Stomach (tissue), 9 donors: ENCODE measurements around the gene STARD10. TPM values are rescaled to one million over a fixed set of nuclear protein-coding genes. Genes with fewer than 3 reads are reported as not detected.

Experiments used
- DNase-seq, 2 donors: peaks; one replicate each; pipeline versions ENCODE4 v3.0.0 to v3.0.0-alpha.2; 2013 to 2019
- H3K27ac ChIP-seq, 5 donors: fragments of 200-600 bp in 4 of 5; sonication (generic) in 4 of 5; one replicate each; pipeline ENCODE4 v1.5.1; 2013 to 2019; ENCODE audit warnings: mild to moderate bottlenecking in 1 of 5, moderate library complexity in 1 of 5
- H3K27me3 ChIP-seq, 3 donors: fragments of 200-600 bp; sonication (generic); one replicate each; pipeline ENCODE4 v1.5.1; 2017 to 2019; ENCODE audit warnings: mixed run types in 1 of 3
- H3K36me3 ChIP-seq, 4 donors: fragments of 200-600 bp; sonication (generic); 1 replicate in 3 of 4; 2 replicates in 1 of 4; pipeline ENCODE4 v1.5.1; 2016 to 2019
- H3K4me1 ChIP-seq, 4 donors: fragments of 200-600 bp; sonication (generic); one replicate each; pipeline ENCODE4 v1.5.1; 2016 to 2019
- H3K4me3 ChIP-seq, 4 donors: fragments of 200-600 bp; sonication (generic) in 3 of 4; one replicate each; pipeline ENCODE4 v1.5.1; 2016 to 2019; ENCODE audit warnings: mild to moderate bottlenecking in 1 of 4
- H3K9me3 ChIP-seq, 4 donors: fragments of 200-600 bp; sonication (generic); one replicate each; pipeline ENCODE4 v1.5.1; 2016 to 2019
- CTCF ChIP-seq, 7 experiments: fragments of 450-650 bp in 4 of 7; fragments of 200-600 bp in 3 of 7; sonication (generic) in 3 of 7; IDR thresholded peaks; one replicate each; pipeline ENCODE4 v1.5.1; 2016 to 2019; ENCODE audit warnings: antibody characterized with exemption in 7 of 7, control low read depth in 2 of 7, mild to moderate bottlenecking in 1 of 7
- EP300 ChIP-seq: sonication (generic); formaldehyde crosslinking; IDR thresholded peaks from one replicate; pipeline ENCODE4 v1.6.1; 2017; ENCODE audit warnings: antibody characterized with exemption
- POLR2A ChIP-seq, 4 donors: fragments of 450-650 bp; IDR thresholded peaks; one replicate each; pipeline ENCODE4 v1.6.1; 2016; ENCODE audit warnings: antibody characterized with exemption in 4 of 4, control low read depth in 2 of 4, mild to moderate bottlenecking in 1 of 4, moderate library complexity in 1 of 4
- POLR2AphosphoS5 ChIP-seq, 3 donors: sonication (generic); formaldehyde crosslinking; IDR thresholded peaks; one replicate each; pipeline ENCODE4 v1.6.1; 2016; ENCODE audit warnings: antibody characterized with exemption in 3 of 3
- WGBS, 5 donors: extraction: QIAGEN DNeasy Blood & Tissue Kit in 3 of 5; methylation state at CpG; one replicate each; pipeline versions ENCODE4 v1.1.5 to v1.1.7; 2013 to 2018; 5-methylcytosine and 5-hydroxymethylcytosine counted together
- intact Hi-C: fragments of 100-400 bp; cut with DNase I; formaldehyde crosslinking; loops from one replicate; pipeline ENCODE4 v1.15.1; 2023; ENCODE audit warnings: low total_unique reads
- polyA plus RNA-seq, 3 donors: library from polyadenylated mRNA; stranded (reverse); fragments of 200-250 nt; gene quantifications; one replicate each; pipeline ENCODE4 v1.2.3, GENCODE V29; 2013
- total RNA-seq, 5 donors: library from RNA; depleted of rRNA; stranded (reverse); fragments of >200 nt; gene quantifications; one replicate each; pipeline versions ENCODE4 v1.1.0 to v1.2.3, GENCODE V29; 2014 to 2016
- donor health status: healthy with polysubstance abuse.
- donor health status: Bipolar disorder and iron deficiency.
- donor health status: healthy.

Gene STARD10
- total and polyA plus RNA-seq, 8 donors, result 125 to 950 (median 346) TPM

- 48 to 71% (median 59%) methylated on average over 7 to 10 of the region's 10 CpGs for WGBS, 5 donors
- no peaks in the 10 kb centered on the region for H3K27me3 ChIP-seq
- TF ChIP-seq POLR2A (IDR thresholded peaks at IDR 0.05), result no peak
- intact Hi-C loops, result no loop called here
- H3K4me3 ChIP-seq, result no peak overlapping the region
- DNase-seq, result peak; percentile 27 to 50
- peak overlapping the region in 4 of 5 donors; percentile 46 to 96 (median 92) for H3K27ac ChIP-seq
- H3K9me3 ChIP-seq, result no peaks in the 10 kb centered on the region
- H3K36me3 ChIP-seq, result no peaks in the 10 kb centered on the region
- peaks cover 45 to 79% (median 71%) of the 10 kb centered on the region in 4 donors for H3K4me1 ChIP-seq
Measured at GRCh38 chr11:72789493-72790131, 4.2 kb downstream of the STARD10 start.

GRCh38 chr11:72788241-72788640 lies 5.6 kb downstream of the STARD10 start:
- Histone ChIP-seq H3K4me1 (peaks cover 36 to 78% (median 68%) of the 10 kb centered on the region in 4 donors), H3K27me3 (no peaks in the 10 kb centered on the region), H3K4me3 (no peak overlapping the region), H3K36me3 (no peaks in the 10 kb centered on the region), H3K9me3 (no peaks in the 10 kb centered on the region), H3K27ac (peak overlapping the region; percentile 90 to 96 (median 93))
- peak in 1 of 3 donors; percentile 11 for TF ChIP-seq POLR2AphosphoS5 (IDR thresholded peaks at IDR 0.05)
- TF ChIP-seq CTCF (IDR thresholded peaks at IDR 0.05), result no peak
- no peak for TF ChIP-seq POLR2A (IDR thresholded peaks at IDR 0.05)
- TF ChIP-seq EP300, result no peak
- WGBS, 5 donors, result 34 to 60% (median 55%) methylated on average over 6 to 7 of the region's 7 CpGs
- intact Hi-C loops, result no loop called here
- peak; percentile 55 to 69 for DNase-seq

- peak in 1 of 2 donors; percentile 92 for DNase-seq
- H3K27me3 ChIP-seq, result no peaks in the 10 kb centered on the region
- peaks cover 38 to 78% (median 69%) of the 10 kb centered on the region in 4 donors for H3K4me1 ChIP-seq
- H3K9me3 ChIP-seq, result no peaks in the 10 kb centered on the region
- H3K36me3 ChIP-seq, result no peaks in the 10 kb centered on the region
- H3K4me3 ChIP-seq, result no peak overlapping the region
- intact Hi-C loops, result no loop called here
- no peak for TF ChIP-seq POLR2AphosphoS5 (IDR thresholded peaks at IDR 0.05)
- no peak for TF ChIP-seq EP300
- TF ChIP-seq POLR2A (IDR thresholded peaks at IDR 0.05), result no peak
- no peak for TF ChIP-seq CTCF (IDR thresholded peaks at IDR 0.05)
- WGBS, 5 donors, result 43 to 67% (median 61%) methylated on average over 9 to 16 of the region's 16 CpGs
- H3K27ac ChIP-seq, result peak overlapping the region; percentile 90 to 96 (median 93)
Measured at GRCh38 chr11:72787216-72788104, 6.4 kb downstream of the STARD10 start.

- Histone ChIP-seq H3K9me3 (no peaks in the 10 kb centered on the region), H3K27me3 (no peaks in the 10 kb centered on the region), H3K4me1 (peaks cover 41 to 81% (median 75%) of the 10 kb centered on the region in 4 donors), H3K4me3 (no peak overlapping the region), H3K27ac (peak overlapping the region; percentile 90 to 96 (median 93)), H3K36me3 (no peaks in the 10 kb centered on the region)
- TF ChIP-seq EP300 (no peak), CTCF (IDR thresholded peaks at IDR 0.05) (peak in 2 of 7 experiments; percentile 25 to 39), POLR2A (IDR thresholded peaks at IDR 0.05) (peak in 1 of 4 donors; percentile 21), POLR2AphosphoS5 (IDR thresholded peaks at IDR 0.05) (peak in 2 of 3 donors; percentile 70 to 79)
- 43 to 73% (median 55%) methylated on average over 8 of the region's 8 CpGs for WGBS, 5 donors
- intact Hi-C loops, result no loop called here
- peak; percentile 89 to 95 for DNase-seq
Measured at GRCh38 chr11:72786305-72787215, 7.3 kb downstream of the STARD10 start.
